WERI-Rb-1 (cell line): Measurements from ENCODE around the gene SOD2.
"Not testable (repeated sequence)": the region's sequence is repeated elsewhere in the genome, so short reads cannot be mapped to it uniquely, and the experiment has no call there.

Source experiments
- DNase-seq: peaks from one replicate; pipeline ENCODE4 v3.0.0-alpha.2; 2020
- H3K27ac ChIP-seq: fragments of 250-450 bp; sonication (Bioruptor Pico); 2 replicates; pipeline ENCODE4 v1.5.1; 2020; ENCODE audit warnings: mild to moderate bottlenecking, moderate library complexity
- H3K27me3 ChIP-seq: fragments of 250-450 bp; sonication (Bioruptor Pico); 2 replicates; pipeline ENCODE4 v1.5.1; 2021; ENCODE audit warnings: mild to moderate bottlenecking, low read depth, moderate library complexity; ENCODE audit not compliant: insufficient read depth, severe bottlenecking
- H3K36me3 ChIP-seq: fragments of 250-450 bp; sonication (Bioruptor Pico); 2 replicates; pipeline ENCODE4 v1.5.1; 2020; ENCODE audit warnings: mild to moderate bottlenecking, moderate library complexity
- H3K4me3 ChIP-seq: 2 replicates; pipeline ENCODE4 v1.5.1; 2011; ENCODE audit warnings: low read depth, mild to moderate bottlenecking, control low read depth, low read length
- H3K9me3 ChIP-seq: fragments of 250-450 bp; sonication (Bioruptor Pico); 2 replicates; pipeline ENCODE4 v1.5.1; 2021; ENCODE audit warnings: mild to moderate bottlenecking, moderate library complexity; ENCODE audit not compliant: severe bottlenecking
- CTCF ChIP-seq: IDR thresholded peaks from 2 replicates; pipeline ENCODE4 v1.5.1; 2011; ENCODE audit warnings: low read depth, mild to moderate bottlenecking, control low read depth, inconsistent platforms, low read length

SOD2 gene

GRCh38 chr6:159713984-159714383, 20.9 kb upstream of the SOD2 start:
- Histone ChIP-seq H3K4me3 (no peak overlapping the region), H3K27me3 (no peaks in the 10 kb centered on the region), H3K9me3 (no peaks in the 10 kb centered on the region), H3K27ac (peak overlapping the region; percentile 59), H3K36me3 (peaks cover 3% of the 10 kb centered on the region; the same call in 1 of the 2 replicates)
- DNase-seq: peak; percentile 71
- TF ChIP-seq CTCF: no peak

- not testable (repeated sequence) for DNase-seq, H3K27ac ChIP-seq, H3K36me3 ChIP-seq, H3K27me3 ChIP-seq, H3K4me3 ChIP-seq, H3K9me3 ChIP-seq
Observed at GRCh38 chr6:159712389-159712788, 19.3 kb upstream of the SOD2 start.

GRCh38 chr6:159710603-159711002, 17.6 kb upstream of the SOD2 start:
- H3K27ac ChIP-seq, H3K27me3 ChIP-seq, DNase-seq, H3K4me3 ChIP-seq, H3K9me3 ChIP-seq, H3K36me3 ChIP-seq: not testable (repeated sequence)

- no peak for TF ChIP-seq CTCF
- no peak for DNase-seq
- Histone ChIP-seq H3K9me3 (no peaks in the 10 kb centered on the region), H3K27ac (no peak overlapping the region), H3K27me3 (no peaks in the 10 kb centered on the region), H3K4me3 (no peak overlapping the region), H3K36me3 (no peaks in the 10 kb centered on the region)
Observed at GRCh38 chr6:159701413-159701999, 8.5 kb upstream of the SOD2 start.

GRCh38 chr6:159700970-159701369, 7.9 kb upstream of the SOD2 start:
- DNase-seq: no peak
- no peaks in the 10 kb centered on the region for H3K27me3 ChIP-seq
- no peaks in the 10 kb centered on the region for H3K36me3 ChIP-seq
- no peak overlapping the region for H3K27ac ChIP-seq
- no peak overlapping the region for H3K4me3 ChIP-seq
- TF ChIP-seq CTCF: no peak
- H3K9me3 ChIP-seq: no peaks in the 10 kb centered on the region

- Histone ChIP-seq H3K4me3 (no peak overlapping the region), H3K27me3 (no peaks in the 10 kb centered on the region), H3K36me3 (no peaks in the 10 kb centered on the region; the same call in 1 of the 2 replicates), H3K27ac (no peak overlapping the region), H3K9me3 (no peaks in the 10 kb centered on the region)
- TF ChIP-seq CTCF: no peak
- no peak for DNase-seq
Observed at GRCh38 chr6:159695984-159696383, 2.9 kb upstream of the SOD2 start.

- no peaks in the 10 kb centered on the region for H3K27me3 ChIP-seq
- peak overlapping the region; percentile 81 for H3K4me3 ChIP-seq
- H3K9me3 ChIP-seq: no peaks in the 10 kb centered on the region
- no peak for TF ChIP-seq CTCF
- peak overlapping the region; percentile 97 for H3K27ac ChIP-seq
- DNase-seq: no peak
- H3K36me3 ChIP-seq: peaks cover 3% of the 10 kb centered on the region
Observed at GRCh38 chr6:159693894-159694545, 979 bp upstream of the SOD2 start.
